A549 treated with CORT108297 at 1 μM for 4 hours (cell line): ENCODE results near the gene COX6A1. TPM values are rescaled to one million over a fixed set of nuclear protein-coding genes. Genes with fewer than 3 reads are reported as not detected.

ENCODE experiments used
- total RNA-seq: library from RNA; stranded (reverse); fragments of 200-300 nt; extraction: Qiagen RNA extraction; gene quantifications from 5 replicates; pipeline ENCODE4 v1.2.3, GENCODE V29; 2022

COX6A1 gene
- total RNA-seq, result 710 to 890 TPM (median 854 TPM) in 5 replicates

GRCh38 chr12:120437735-120438494 lies at the start of gene COX6A1:
TSS of gene COX6A1 (plus strand) at chr12:120438113. CDS start at chr12:120438127, 14 bp downstream.

DNA sequence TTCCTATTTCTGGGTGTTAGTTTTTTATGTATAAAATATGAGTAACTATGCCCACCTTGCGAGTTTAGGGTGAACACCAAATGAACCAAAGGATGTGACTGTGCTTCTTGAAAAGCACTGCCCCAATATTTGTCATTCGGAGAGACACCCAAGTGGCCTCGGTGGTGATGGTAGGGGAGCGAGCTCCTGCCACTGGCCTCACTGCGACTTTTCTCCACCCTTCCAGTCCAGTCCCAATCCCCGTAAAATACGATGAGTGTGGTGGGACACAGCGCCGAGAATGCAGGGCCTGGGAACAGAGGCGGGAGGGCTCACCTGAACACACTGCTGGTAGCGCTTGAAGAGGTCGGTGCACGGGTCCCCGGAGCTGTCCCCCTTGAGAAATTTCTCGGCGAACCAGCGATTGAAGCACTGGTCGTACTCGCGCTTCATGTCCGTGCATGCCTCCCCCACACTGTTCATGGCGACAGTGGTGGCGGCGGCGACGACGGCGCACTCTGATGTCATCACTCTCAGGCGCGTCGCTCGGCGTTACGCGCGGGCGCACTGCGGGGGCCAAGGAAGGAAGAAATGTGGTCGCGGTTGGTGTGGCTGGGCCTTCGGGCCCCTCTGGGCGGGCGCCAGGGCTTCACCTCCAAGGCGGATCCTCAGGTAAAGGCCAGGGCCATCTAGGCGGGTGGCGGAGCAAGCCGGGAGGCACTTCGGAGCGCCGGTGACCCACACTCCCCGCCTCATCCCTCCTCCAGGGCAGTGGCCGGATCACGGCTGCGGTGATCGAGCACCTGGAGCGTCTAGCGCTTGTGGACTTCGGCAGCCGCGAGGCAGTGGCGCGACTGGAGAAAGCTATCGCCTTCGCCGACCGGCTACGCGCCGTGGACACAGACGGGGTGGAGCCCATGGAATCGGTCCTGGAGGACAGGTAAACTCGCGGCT lies 8.3 kb downstream of the COX6A1 start, which contains the start of the genes GATC and TRIAP1:
Gene GATC (plus strand): TSS at position 534 of the 933 bp plus-strand sequence. CDS start 37 bp downstream, at position 571.
Gene TRIAP1 (minus strand): TSS at position 474 of the 933 bp plus-strand sequence. CDS start 12 bp downstream, at position 462.

DNA sequence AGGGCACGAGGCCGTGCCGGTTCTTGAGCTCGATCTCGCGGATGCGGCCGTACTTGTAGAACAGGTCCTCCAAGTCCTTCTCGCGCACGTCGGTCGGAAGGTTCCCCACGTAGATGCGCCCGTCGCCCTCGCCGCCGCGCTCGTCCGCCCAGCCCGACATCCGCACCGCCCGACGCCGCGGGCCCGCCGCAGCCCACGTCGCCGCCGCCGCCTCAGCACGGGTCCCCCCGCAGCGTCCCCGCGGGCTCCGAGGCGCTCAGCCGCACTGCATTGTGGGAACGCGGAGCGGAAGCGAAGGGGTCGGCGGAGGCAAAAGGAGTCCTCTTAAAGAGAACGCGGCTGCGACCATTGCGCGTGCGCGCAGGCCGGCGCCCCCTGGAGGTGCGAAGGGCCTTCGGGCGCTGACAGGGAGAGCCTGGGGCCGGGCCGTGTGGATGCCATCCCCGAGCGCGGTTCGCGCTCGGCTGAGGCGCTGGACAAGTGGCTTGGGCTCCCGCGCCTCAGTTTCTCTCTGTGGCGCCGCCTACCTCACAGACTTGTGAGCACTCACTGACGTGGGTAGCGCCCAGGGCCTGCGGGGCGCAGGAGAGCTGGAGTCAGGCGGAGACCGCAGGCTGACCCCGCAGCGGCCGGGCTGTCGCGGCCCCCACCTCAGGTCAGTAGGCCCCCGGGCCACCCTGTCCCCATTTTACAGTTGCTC lies 31.7 kb downstream of the COX6A1 start, which contains the start of gene SRSF9:
Gene SRSF9 (minus strand): TSS at position 299 of the 700 bp plus-strand sequence. CDS start 139 bp downstream, at position 160.

Other genes with a start within 250 kb of the COX6A1 start
- gene GCN1, start 243.4 kb upstream of the COX6A1 start, total RNA-seq, result 53.0 to 63.7 TPM (median 59.3 TPM) in 5 replicates
- gene RPLP0, start 237.0 kb upstream of the COX6A1 start, total RNA-seq, result 3,500 to 3,597 TPM (median 3,574 TPM) in 5 replicates
- gene PXN, start 172.4 kb upstream of the COX6A1 start, total RNA-seq, result 162 to 192 TPM (median 177 TPM) in 5 replicates
- gene RNU4-2, start 146.2 kb upstream of the COX6A1 start, total RNA-seq, result not detected in 5 replicates
- not detected in 5 replicates for gene RNU4-1, start 144.9 kb upstream of the COX6A1 start, total RNA-seq
- 0.79 to 0.96 TPM (median 0.89 TPM) in 5 replicates for gene SIRT4, start 135.8 kb upstream of the COX6A1 start, total RNA-seq
- 0.24 TPM in 1 of 5 replicates, not detected in the others for gene PLA2G1B, start 110.3 kb upstream of the COX6A1 start, total RNA-seq
- gene MSI1, start 68.9 kb upstream of the COX6A1 start, total RNA-seq, result 1.1 to 1.4 TPM (median 1.2 TPM) in 5 replicates
- 72.6 to 91.5 TPM (median 74.1 TPM) in 5 replicates for gene TRIAP1, start 8.3 kb downstream of the COX6A1 start, total RNA-seq
- gene GATC, start 8.3 kb downstream of the COX6A1 start, total RNA-seq, result 22.6 to 26.1 TPM (median 25.3 TPM) in 5 replicates
- 181 to 225 TPM (median 215 TPM) in 5 replicates for gene SRSF9, start 31.6 kb downstream of the COX6A1 start, total RNA-seq
- gene DYNLL1, start 58.0 kb downstream of the COX6A1 start, total RNA-seq, result 628 to 767 TPM (median 649 TPM) in 5 replicates
- gene COQ5, start 91.0 kb downstream of the COX6A1 start, total RNA-seq, result 27.2 to 30.9 TPM (median 27.9 TPM) in 5 replicates
- gene RNF10, start 96.2 kb downstream of the COX6A1 start, total RNA-seq, result 99.3 to 116 TPM (median 102 TPM) in 5 replicates
- gene POP5, start 143.3 kb downstream of the COX6A1 start, total RNA-seq, result 50.7 to 58.4 TPM (median 51.9 TPM) in 5 replicates
- gene CABP1, start 202.5 kb downstream of the COX6A1 start, total RNA-seq, result 0.08 to 0.28 TPM (median 0.25 TPM) in 5 replicates
- 82.8 to 102 TPM (median 87.8 TPM) in 5 replicates for gene MLEC, start 249.0 kb downstream of the COX6A1 start, total RNA-seq